Gastroesophageal sphincter (tissue), 4 donors: ENCODE data around the gene ID1. TPM values are rescaled to one million over a fixed set of nuclear protein-coding genes. Genes with fewer than 3 reads are reported as not detected.
A peak's percentile ranks its signal among the peaks of the same experiment; 100 is the strongest.
"Not testable (repeated sequence)": the region's sequence is repeated elsewhere in the genome, so short reads cannot be mapped to it uniquely, and the experiment has no call there.

Experiments used
- ATAC-seq: fragments of 150-250 bp; one replicate; pipeline ENCODE4 v1.9.1; 2016; ENCODE audit warnings: mild to moderate bottlenecking, moderate library complexity
- H3K27ac ChIP-seq, 4 donors: fragments of 200-600 bp; sonication (generic) in 3 of 4; 1 replicate in 3 of 4; 2 replicates in 1 of 4; pipeline ENCODE4 v1.5.1; 2016 to 2019
- H3K27me3 ChIP-seq: fragments of 200-600 bp; sonication (generic); one replicate; pipeline ENCODE4 v1.5.1; 2019
- H3K36me3 ChIP-seq, 2 donors: fragments of 200-600 bp; sonication (generic); one replicate each; pipeline ENCODE4 v1.5.1; 2019; ENCODE audit warnings: control low read depth in 1 of 2
- H3K4me1 ChIP-seq, 3 donors: fragments of 200-600 bp; sonication (generic); 1 replicate in 2 of 3; 2 replicates in 1 of 3; pipeline ENCODE4 v1.5.1; 2016 to 2019; ENCODE audit warnings: control low read depth in 2 of 3
- H3K4me3 ChIP-seq, 2 donors: fragments of 200-600 bp; sonication (generic); one replicate each; pipeline ENCODE4 v1.5.1; 2019; ENCODE audit warnings: mild to moderate bottlenecking in 1 of 2, moderate library complexity in 1 of 2
- H3K9me3 ChIP-seq, 3 donors: fragments of 200-600 bp; sonication (generic); one replicate each; pipeline ENCODE4 v1.5.1; 2017 to 2019; ENCODE audit warnings: control low read depth in 2 of 3
- CTCF ChIP-seq, 4 experiments: fragments of 200-600 bp in 2 of 4; fragments of 450-650 bp in 2 of 4; sonication (generic) in 1 of 4; IDR thresholded peaks; one replicate each; pipeline ENCODE4 v1.5.1; 2017 to 2019; ENCODE audit warnings: antibody characterized with exemption in 4 of 4, mild to moderate bottlenecking in 2 of 4, moderate library complexity in 2 of 4
- EP300 ChIP-seq: sonication (generic); formaldehyde crosslinking; IDR thresholded peaks from one replicate; pipeline ENCODE4 v1.6.1; 2017; ENCODE audit warnings: antibody characterized with exemption, mild to moderate bottlenecking
- POLR2A ChIP-seq, 2 donors: fragments of 450-650 bp; IDR thresholded peaks; one replicate each; pipeline ENCODE4 v1.6.1; 2017; ENCODE audit warnings: antibody characterized with exemption in 2 of 2, mild to moderate bottlenecking in 2 of 2, moderate library complexity in 1 of 2
- POLR2AphosphoS5 ChIP-seq: sonication (generic); formaldehyde crosslinking; IDR thresholded peaks from one replicate; pipeline ENCODE4 v1.6.1; 2017; ENCODE audit warnings: antibody characterized with exemption
- WGBS, 2 donors: methylation state at CpG; one replicate each; pipeline ENCODE4 v1.1.5; 2018; ENCODE audit warnings: low coverage in 1 of 2; 5-methylcytosine and 5-hydroxymethylcytosine counted together
- total RNA-seq, 4 donors: library from RNA; depleted of rRNA; stranded (reverse); fragments of >200 nt; gene quantifications; one replicate each; pipeline ENCODE4 v1.1.0, GENCODE V29; 2016

ID1 gene
- total RNA-seq, 4 donors from 2014 or later, result 221 to 714 (median 372) TPM

GRCh38 chr20:31617432-31618104 is 12.5 kb downstream of the ID1 start:
- no peaks in the 10 kb centered on the region for H3K9me3 ChIP-seq
- H3K27me3 ChIP-seq, result no peaks in the 10 kb centered on the region
- no peak for TF ChIP-seq POLR2AphosphoS5
- TF ChIP-seq EP300, result no peak
- no peak for TF ChIP-seq CTCF (IDR thresholded peaks at IDR 0.05)
- TF ChIP-seq POLR2A (IDR thresholded peaks at IDR 0.05), result no peak
- no peak overlapping the region for H3K4me3 ChIP-seq
- WGBS, 2 donors, result 67 to 91% methylated on average over 1 to 5 of the region's 6 CpGs
- no peak for ATAC-seq
- H3K4me1 ChIP-seq, result peaks cover 0 to 16% (median 4%) of the 10 kb centered on the region in 3 donors
- H3K27ac ChIP-seq, result no peak overlapping the region
- H3K36me3 ChIP-seq, result no peaks in the 10 kb centered on the region

- H3K4me3 ChIP-seq, result no peak overlapping the region
- H3K9me3 ChIP-seq, result no peaks in the 10 kb centered on the region
- H3K36me3 ChIP-seq, result no peaks in the 10 kb centered on the region
- 77 to 100% methylated on average over 1 to 3 of the region's 3 CpGs for WGBS, 2 donors
- H3K27ac ChIP-seq, result no peak overlapping the region
- H3K4me1 ChIP-seq, result peaks cover 0 to 16% (median 4%) of the 10 kb centered on the region in 3 donors
- ATAC-seq, result no peak
- TF ChIP-seq POLR2AphosphoS5 (no peak), EP300 (no peak), CTCF (IDR thresholded peaks at IDR 0.05) (no peak), POLR2A (IDR thresholded peaks at IDR 0.05) (no peak)
- no peaks in the 10 kb centered on the region for H3K27me3 ChIP-seq
Observed at GRCh38 chr20:31620246-31620645, 15.2 kb downstream of the ID1 start.

- not testable (repeated sequence) for H3K36me3 ChIP-seq
- H3K27ac ChIP-seq, result peak overlapping the region in 1 of 4 donors; percentile 42
- 93 to 100% methylated on average over 2 to 3 of the region's 6 CpGs for WGBS, 2 donors
Observed at GRCh38 chr20:31623123-31623505, 18.0 kb downstream of the ID1 start.

GRCh38 chr20:31626534-31626933 is 21.4 kb downstream of the ID1 start:
- 84 to 90% methylated on average over 8 of the region's 8 CpGs for WGBS, 2 donors
- H3K4me3 ChIP-seq, H3K36me3 ChIP-seq, H3K27me3 ChIP-seq, H3K27ac ChIP-seq, ATAC-seq, H3K9me3 ChIP-seq: not testable (repeated sequence)
- peaks cover 0 to 16% (median 4%) of the 10 kb centered on the region in 3 donors for H3K4me1 ChIP-seq

More at GRCh38 chr20:31623123-31623505, 18.0 kb downstream of the ID1 start:
- not testable (repeated sequence) for H3K9me3 ChIP-seq, H3K4me3 ChIP-seq, H3K27me3 ChIP-seq, ATAC-seq
- H3K4me1 ChIP-seq, result peaks cover 0 to 16% (median 4%) of the 10 kb centered on the region in 3 donors

GRCh38 chr20:31628057-31628456 is 23.0 kb downstream of the ID1 start:
- ATAC-seq, H3K9me3 ChIP-seq: not testable (repeated sequence)
- 64 to 72% methylated on average over 2 of the region's 2 CpGs for WGBS, 2 donors

GRCh38 chr20:31630187-31630790 is 25.2 kb downstream of the ID1 start:
- WGBS, 2 donors, result 20 to 37% methylated on average over 2 of the region's 2 CpGs
- H3K9me3 ChIP-seq, result no peaks in the 10 kb centered on the region
- ATAC-seq, result no peak
- H3K27ac ChIP-seq, result no peak overlapping the region
- no peaks in the 10 kb centered on the region for H3K36me3 ChIP-seq
- no peak overlapping the region for H3K4me3 ChIP-seq
- no peaks in the 10 kb centered on the region for H3K27me3 ChIP-seq
- TF ChIP-seq EP300, result no peak
- no peak for TF ChIP-seq POLR2AphosphoS5
- TF ChIP-seq POLR2A (IDR thresholded peaks at IDR 0.05), result no peak
- TF ChIP-seq CTCF (IDR thresholded peaks at IDR 0.05), result no peak
- no peaks in the 10 kb centered on the region for H3K4me1 ChIP-seq

More at GRCh38 chr20:31628057-31628456, 23.0 kb downstream of the ID1 start:
- H3K36me3 ChIP-seq, H3K27ac ChIP-seq, H3K4me1 ChIP-seq, H3K4me3 ChIP-seq, H3K27me3 ChIP-seq: not testable (repeated sequence)
